Superior temporal gyrus (tissue), 1 donor: Measurements from ENCODE around the gene ATAD3A.
"Not testable (repeated sequence)": the region's sequence is repeated elsewhere in the genome, so short reads cannot be mapped to it uniquely, and the experiment has no call there.

Source experiments
- DNase-seq: peaks from one replicate; pipeline ENCODE4 v3.0.0-alpha.2; 2016; ENCODE audit errors: extremely low spot score

ATAD3A gene

GRCh38 chr1:1554926-1555915 lies 43.3 kb downstream of the ATAD3A start:
- no peak for DNase-seq

GRCh38 chr1:1556505-1556904 lies 44.5 kb downstream of the ATAD3A start:
- no peak for DNase-seq

- DNase-seq, result not testable (repeated sequence)
These were observed 45.0 kb downstream of the ATAD3A start for GRCh38 chr1:1556961-1557360.

- not testable (repeated sequence) for DNase-seq
These were observed 45.7 kb downstream of the ATAD3A start for GRCh38 chr1:1557688-1558087.

- no peak for DNase-seq
These were observed 46.6 kb downstream of the ATAD3A start for GRCh38 chr1:1558591-1558990.

- DNase-seq, result no peak
These were observed 47.1 kb downstream of the ATAD3A start for GRCh38 chr1:1559066-1559465.

GRCh38 chr1:1560178-1560577 lies 48.2 kb downstream of the ATAD3A start:
- DNase-seq, result no peak

GRCh38 chr1:1561801-1562470 lies 50.0 kb downstream of the ATAD3A start:
- no peak for DNase-seq

GRCh38 chr1:1562556-1563195 lies 50.7 kb downstream of the ATAD3A start:
- DNase-seq, result no peak

- DNase-seq, result no peak
These were observed 51.7 kb downstream of the ATAD3A start for GRCh38 chr1:1563688-1564087.

GRCh38 chr1:1564268-1564667 lies 52.3 kb downstream of the ATAD3A start:
- no peak for DNase-seq

- DNase-seq, result no peak
These were observed 53.4 kb downstream of the ATAD3A start for GRCh38 chr1:1565340-1565739.

GRCh38 chr1:1567152-1567875 lies 55.4 kb downstream of the ATAD3A start:
- no peak for DNase-seq

GRCh38 chr1:1567891-1568291 lies 55.9 kb downstream of the ATAD3A start:
- peak; percentile 24 for DNase-seq

- no peak for DNase-seq
These were observed 57.4 kb downstream of the ATAD3A start for GRCh38 chr1:1569341-1569740.

- DNase-seq, result peak; percentile 49
These were observed 62.1 kb downstream of the ATAD3A start for GRCh38 chr1:1573843-1574720.

- peak; percentile 92 for DNase-seq
These were observed 63.0 kb downstream of the ATAD3A start, which contains the start of gene SSU72 for GRCh38 chr1:1574721-1575537. Gene SSU72, minus strand, starts transcription at chr1:1574863. Its CDS starts 306 bp downstream, at chr1:1574557.

GRCh38 chr1:1577367-1578011 lies 65.5 kb downstream of the ATAD3A start:
- DNase-seq, result no peak

- DNase-seq, result no peak
These were observed 66.5 kb downstream of the ATAD3A start for GRCh38 chr1:1578371-1578940.
